ES-I3 (cell line): ENCODE data around the gene SLC36A4.

Source experiments
- H3K36me3 ChIP-seq: 2 replicates; pipeline ENCODE4 v1.6.1; 2013; ENCODE audit warnings: mild to moderate bottlenecking, low read length, control low read depth, moderate library complexity; ENCODE audit not compliant: insufficient read depth
- H3K4me1 ChIP-seq: 2 replicates; pipeline ENCODE4 v1.6.1; 2013; ENCODE audit warnings: mild to moderate bottlenecking, control low read depth, low read length; ENCODE audit not compliant: insufficient read depth
- H3K9ac ChIP-seq: 2 replicates; pipeline ENCODE4 v1.6.1; 2013; ENCODE audit warnings: low read depth, mild to moderate bottlenecking, low read length, moderate library complexity
- H3K9me3 ChIP-seq: 2 replicates; pipeline ENCODE4 v1.6.1; 2013; ENCODE audit warnings: mild to moderate bottlenecking, low read length, moderate library complexity; ENCODE audit not compliant: control insufficient read depth, insufficient read depth

Gene SLC36A4

DNA sequence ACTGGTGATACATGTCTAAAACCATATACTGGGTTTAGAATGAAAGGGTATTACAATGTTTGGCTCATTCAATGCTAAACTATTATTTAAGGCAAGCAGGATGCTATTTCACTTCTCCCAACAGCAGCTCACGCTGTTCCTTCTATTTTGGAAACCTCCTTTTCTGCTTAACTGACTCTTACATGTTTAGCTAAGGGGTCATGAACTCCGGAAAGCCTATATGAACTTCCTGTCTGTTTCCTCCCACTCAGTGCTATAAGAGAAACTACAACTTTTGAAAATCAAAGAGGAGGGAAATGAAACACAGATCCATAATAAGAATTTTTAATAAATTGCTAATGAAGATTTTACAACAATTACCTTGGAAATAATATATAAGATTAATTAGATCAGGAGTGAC, 30.9 kb downstream of the SLC36A4 start:
- Histone ChIP-seq H3K9me3 (no peaks in the 10 kb centered on the region), H3K4me1 (no peaks in the 10 kb centered on the region), H3K36me3 (peaks cover 7% of the 10 kb centered on the region), H3K9ac (no peak overlapping the region)

DNA sequence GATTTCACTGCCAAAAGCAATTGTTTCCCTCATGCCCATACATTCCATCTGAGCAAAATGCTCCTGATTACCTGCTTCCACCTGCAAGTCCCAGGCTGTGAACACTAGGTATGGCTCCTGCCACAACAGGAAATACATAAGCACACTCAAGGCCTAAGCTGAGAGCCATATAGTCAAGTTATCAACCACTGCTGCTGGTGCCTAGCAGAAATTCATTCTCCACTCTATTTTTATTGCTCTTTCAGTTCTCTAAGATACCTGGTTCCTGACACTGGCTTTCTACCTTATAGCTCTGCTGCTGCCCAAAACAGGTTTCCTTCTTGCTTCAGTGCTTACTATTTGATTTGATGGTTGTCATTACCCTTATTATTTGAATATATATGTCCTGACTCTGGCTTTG, 31.6 kb downstream of the SLC36A4 start:
- Histone ChIP-seq H3K4me1 (no peaks in the 10 kb centered on the region), H3K9me3 (no peaks in the 10 kb centered on the region), H3K9ac (no peak overlapping the region), H3K36me3 (peaks cover 7% of the 10 kb centered on the region)

DNA sequence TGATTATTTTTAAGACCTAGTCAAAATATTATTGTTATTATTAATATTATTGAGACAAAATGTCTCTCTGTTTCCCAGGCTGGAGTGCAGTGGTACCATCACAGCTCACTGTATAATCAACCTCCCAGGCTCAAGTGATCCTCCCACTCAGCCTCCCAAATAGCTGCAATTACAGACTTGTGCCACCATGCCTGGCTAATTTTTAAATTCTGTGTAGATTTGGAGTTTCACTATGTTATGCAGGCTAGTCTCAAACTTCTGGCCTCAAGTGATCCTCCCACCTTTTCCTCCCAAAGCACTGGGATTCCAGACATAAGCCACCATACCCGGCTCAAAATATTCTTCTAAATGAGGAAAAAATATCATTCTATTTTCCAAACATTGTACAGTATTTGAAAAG, 37.0 kb downstream of the SLC36A4 start:
- no peaks in the 10 kb centered on the region for H3K9me3 ChIP-seq
- H3K4me1 ChIP-seq, result no peaks in the 10 kb centered on the region
- H3K9ac ChIP-seq, result no peak overlapping the region
- peaks cover 3% of the 10 kb centered on the region; the same call in 1 of the 2 replicates for H3K36me3 ChIP-seq

GRCh38 chr11:93160156-93160555, 37.6 kb downstream of the SLC36A4 start:
- no peak overlapping the region for H3K9ac ChIP-seq
- peaks cover 3% of the 10 kb centered on the region; the same call in 1 of the 2 replicates for H3K36me3 ChIP-seq
- no peaks in the 10 kb centered on the region for H3K4me1 ChIP-seq
- H3K9me3 ChIP-seq, result no peaks in the 10 kb centered on the region

- H3K9me3 ChIP-seq, result no peaks in the 10 kb centered on the region
- H3K36me3 ChIP-seq, result peaks cover 3% of the 10 kb centered on the region; the same call in 1 of the 2 replicates
These were observed 38.1 kb downstream of the SLC36A4 start for GRCh38 chr11:93159721-93160120.

GRCh38 chr11:93155738-93156137, 42.1 kb downstream of the SLC36A4 start:
- Histone ChIP-seq H3K9me3 (no peaks in the 10 kb centered on the region), H3K36me3 (no peaks in the 10 kb centered on the region), H3K9ac (no peak overlapping the region), H3K4me1 (no peaks in the 10 kb centered on the region)

More at GRCh38 chr11:93159721-93160120, 38.1 kb downstream of the SLC36A4 start:
- no peaks in the 10 kb centered on the region for H3K4me1 ChIP-seq
- no peak overlapping the region for H3K9ac ChIP-seq

GRCh38 chr11:93145390-93145915, 52.3 kb downstream of the SLC36A4 start:
- Histone ChIP-seq H3K36me3 (no peaks in the 10 kb centered on the region), H3K9me3 (no peaks in the 10 kb centered on the region), H3K4me1 (no peaks in the 10 kb centered on the region), H3K9ac (no peak overlapping the region)

DNA sequence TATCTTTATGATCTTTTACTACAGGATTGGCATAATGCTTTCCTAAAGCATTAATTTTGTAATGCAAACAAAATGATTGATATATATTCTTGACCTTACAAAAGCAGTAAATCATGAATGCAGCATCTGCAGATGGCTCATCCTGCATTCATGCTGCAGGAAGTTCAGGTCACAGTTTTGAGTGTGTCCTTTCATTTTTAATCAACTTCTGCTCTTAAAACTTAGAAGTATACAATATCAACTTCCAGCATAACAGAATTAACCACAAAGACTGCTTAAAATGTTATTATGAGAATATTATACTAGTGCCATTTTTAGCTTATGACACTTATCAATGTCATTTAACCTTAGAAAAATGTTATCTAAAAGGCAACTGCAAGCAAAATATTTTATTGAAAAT, 54.0 kb downstream of the SLC36A4 start:
- Histone ChIP-seq H3K4me1 (no peaks in the 10 kb centered on the region), H3K9ac (no peak overlapping the region), H3K9me3 (no peaks in the 10 kb centered on the region), H3K36me3 (no peaks in the 10 kb centered on the region)

DNA sequence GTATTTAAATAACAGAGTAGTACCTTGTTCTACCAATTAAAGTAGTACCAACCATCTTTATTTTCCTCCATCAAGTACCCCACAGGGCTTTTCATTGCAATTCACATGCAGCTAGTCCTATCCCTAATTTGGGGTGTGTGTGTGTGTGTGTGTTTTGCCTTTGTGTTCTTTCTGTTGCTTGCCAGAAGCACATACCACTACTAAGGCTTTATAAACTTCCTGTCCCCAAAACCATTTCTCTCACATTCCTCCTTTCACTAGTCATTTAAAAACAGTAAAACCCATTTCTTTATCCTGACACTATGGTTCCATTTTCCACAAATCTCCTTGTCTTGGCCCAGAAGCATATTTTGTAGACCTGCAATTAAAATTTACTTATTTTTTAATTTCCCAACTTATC, 54.6 kb downstream of the SLC36A4 start:
- no peaks in the 10 kb centered on the region for H3K36me3 ChIP-seq

DNA sequence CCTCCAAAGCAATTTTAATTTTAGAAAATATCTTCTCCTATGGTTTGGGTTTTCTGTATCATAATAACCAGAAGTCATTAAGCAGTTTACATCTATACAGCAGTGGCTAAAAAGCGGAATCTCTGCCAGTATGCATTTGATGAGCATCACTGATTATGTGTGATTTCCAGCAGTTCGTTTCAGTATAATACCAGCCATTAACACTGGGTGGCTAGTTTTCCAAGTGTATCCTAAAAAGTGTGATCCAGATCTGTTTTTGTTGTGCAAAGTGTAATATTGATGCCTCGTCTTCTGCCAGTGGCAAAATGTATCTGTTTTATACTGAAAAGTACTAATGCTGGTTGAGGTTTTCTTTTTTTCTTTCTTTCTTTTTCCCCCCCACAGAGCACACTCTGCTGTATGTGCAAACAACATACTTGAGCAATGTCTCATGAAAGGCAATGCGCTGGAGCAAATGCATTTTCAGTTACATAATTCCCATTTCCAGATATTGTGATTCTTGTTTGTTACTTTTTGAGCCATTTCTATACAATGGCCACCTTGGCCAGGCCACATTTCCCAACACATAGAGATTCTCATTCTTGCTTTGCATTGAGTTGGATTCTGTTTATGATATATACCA, 64.2 kb downstream of the SLC36A4 start:
- H3K9ac ChIP-seq, result no peak overlapping the region
- no peaks in the 10 kb centered on the region for H3K4me1 ChIP-seq
- no peaks in the 10 kb centered on the region for H3K36me3 ChIP-seq
- H3K9me3 ChIP-seq, result no peaks in the 10 kb centered on the region

More for the DNA sequence above, 54.6 kb downstream of the SLC36A4 start:
- H3K9me3 ChIP-seq, result no peaks in the 10 kb centered on the region
- no peak overlapping the region for H3K9ac ChIP-seq
- H3K4me1 ChIP-seq, result no peaks in the 10 kb centered on the region

DNA sequence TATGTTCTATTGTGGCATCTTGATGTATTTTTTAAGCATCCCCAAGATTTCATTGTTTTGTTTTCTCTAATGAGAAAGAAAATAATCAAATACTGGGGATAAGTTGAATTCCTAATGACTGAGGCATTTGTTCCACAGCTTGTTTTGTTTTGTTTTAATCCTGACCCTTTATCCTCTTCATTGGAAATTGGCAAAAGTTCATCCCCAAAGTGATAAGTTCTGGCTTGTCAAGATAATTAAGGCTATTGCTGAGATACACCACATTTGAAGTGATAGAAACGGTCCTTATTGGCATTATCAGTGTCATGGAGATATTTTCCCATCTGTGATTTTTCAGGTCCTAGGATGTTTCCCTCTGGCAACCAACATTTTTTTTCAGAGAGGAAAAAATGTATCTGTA, 65.0 kb downstream of the SLC36A4 start:
- Histone ChIP-seq H3K4me1 (no peaks in the 10 kb centered on the region), H3K9ac (no peak overlapping the region), H3K36me3 (no peaks in the 10 kb centered on the region), H3K9me3 (no peaks in the 10 kb centered on the region)

DNA sequence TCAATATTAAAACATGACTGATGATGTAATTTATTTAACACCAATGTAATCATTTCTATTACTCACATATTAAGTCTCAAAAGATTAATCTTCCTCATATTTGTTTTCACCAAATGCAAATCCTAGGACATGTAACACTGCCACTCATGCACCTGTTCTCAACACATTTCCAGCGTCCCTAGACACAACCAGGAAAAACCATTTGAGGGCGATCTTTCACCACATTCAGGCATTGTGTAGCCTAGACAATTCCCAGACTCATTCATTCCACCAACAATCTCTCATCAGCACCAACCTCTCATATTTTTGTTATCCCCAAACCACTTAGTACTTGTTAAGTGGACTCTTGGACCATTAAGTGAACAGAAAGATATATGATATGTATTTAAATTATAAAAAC, 66.1 kb downstream of the SLC36A4 start:
- H3K9me3 ChIP-seq, result no peaks in the 10 kb centered on the region
- no peak overlapping the region for H3K9ac ChIP-seq
- no peaks in the 10 kb centered on the region for H3K4me1 ChIP-seq
- no peaks in the 10 kb centered on the region for H3K36me3 ChIP-seq

GRCh38 chr11:93128574-93128973, 69.2 kb downstream of the SLC36A4 start:
- Histone ChIP-seq H3K9me3 (no peaks in the 10 kb centered on the region), H3K36me3 (no peaks in the 10 kb centered on the region), H3K9ac (no peak overlapping the region), H3K4me1 (no peaks in the 10 kb centered on the region)

DNA sequence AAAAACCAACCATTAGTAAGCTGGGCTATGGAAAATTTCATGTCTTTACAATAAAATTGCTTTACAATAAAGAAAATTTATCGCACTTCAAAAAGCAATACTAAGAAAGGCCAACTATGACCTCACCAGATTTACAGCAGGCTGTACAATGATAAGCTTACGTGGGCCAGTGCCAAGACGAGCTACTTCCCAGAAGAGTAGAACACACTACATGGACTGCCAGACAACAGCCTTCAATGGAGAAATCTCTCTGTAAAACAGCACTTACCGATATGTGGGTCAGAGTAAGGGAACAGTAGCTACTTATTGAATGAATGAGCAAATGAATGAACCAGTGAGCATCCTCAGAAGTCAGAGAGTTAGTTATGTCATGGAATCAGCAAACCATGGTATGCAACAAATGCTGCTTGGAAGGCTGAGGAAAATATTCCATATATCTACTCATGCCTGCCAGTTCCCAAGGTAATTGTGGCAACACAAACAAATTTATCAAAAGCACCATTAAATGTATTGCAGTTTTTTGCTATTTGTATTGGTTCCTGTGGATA, 74.4 kb downstream of the SLC36A4 start:
- H3K9me3 ChIP-seq, result no peaks in the 10 kb centered on the region
- no peak overlapping the region for H3K9ac ChIP-seq
- no peaks in the 10 kb centered on the region for H3K4me1 ChIP-seq
- no peaks in the 10 kb centered on the region for H3K36me3 ChIP-seq

DNA sequence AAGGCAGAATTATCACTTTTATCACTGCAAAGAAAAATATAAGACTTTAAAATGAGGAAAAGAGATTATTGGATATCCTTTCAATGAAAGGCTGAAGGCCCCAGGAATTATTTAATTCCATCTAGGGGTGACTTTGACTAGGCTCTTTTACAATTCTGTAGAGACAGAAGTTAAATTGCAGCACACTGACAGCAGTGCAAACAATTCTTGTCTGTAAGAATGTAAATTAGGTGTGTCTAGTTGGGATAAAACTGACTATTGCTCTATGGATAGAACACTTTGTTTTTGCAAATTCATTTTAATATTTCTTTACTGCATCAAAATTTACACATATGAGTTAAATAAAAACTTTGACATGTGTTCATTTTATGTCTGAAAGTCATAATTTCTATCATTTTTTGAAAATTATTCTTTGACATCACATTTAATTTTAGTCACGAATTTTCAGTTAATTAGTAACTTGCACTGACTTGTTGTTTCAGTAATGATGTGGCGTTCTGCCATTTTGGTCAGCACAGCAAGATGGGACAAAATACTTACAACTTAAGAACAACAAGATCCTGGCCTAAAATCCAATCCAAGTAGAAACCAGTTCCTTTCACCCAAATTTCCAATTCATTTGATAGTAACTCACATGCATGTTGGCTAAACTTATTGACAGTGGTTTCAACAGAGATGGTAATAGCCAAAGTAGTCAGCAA, 75.1 kb downstream of the SLC36A4 start:
- Histone ChIP-seq H3K9ac (no peak overlapping the region), H3K9me3 (no peaks in the 10 kb centered on the region), H3K36me3 (no peaks in the 10 kb centered on the region), H3K4me1 (peaks cover 7% of the 10 kb centered on the region; the same call in 1 of the 2 replicates)
